Testis (tissue), 3 donors: ENCODE measurements around the gene ATG7. TPM values are rescaled to one million over a fixed set of nuclear protein-coding genes. Genes with fewer than 3 reads are reported as not detected.

ENCODE experiments used
- DNase-seq: peaks from one replicate; pipeline ENCODE4 v3.0.0-alpha.2; 2019
- H3K27ac ChIP-seq, 2 donors: fragments of 200-600 bp; sonication (generic); one replicate each; pipeline ENCODE4 v1.5.1; 2019
- H3K27me3 ChIP-seq: fragments of 200-600 bp; sonication (generic); one replicate; pipeline ENCODE4 v1.5.1; 2019
- H3K36me3 ChIP-seq: fragments of 200-600 bp; sonication (generic); one replicate; pipeline ENCODE4 v1.5.1; 2017; ENCODE audit warnings: low read depth; ENCODE audit errors: missing control alignments
- H3K4me1 ChIP-seq: fragments of 200-600 bp; sonication (generic); one replicate; pipeline ENCODE4 v1.5.1; 2019
- H3K4me3 ChIP-seq, 2 donors: fragments of 200-600 bp; sonication (generic); one replicate each; pipeline ENCODE4 v1.5.1; 2017 to 2019
- H3K9me3 ChIP-seq: fragments of 200-600 bp; sonication (generic); one replicate; pipeline ENCODE4 v1.5.1; 2017
- POLR2A ChIP-seq: fragments of 450-650 bp; IDR thresholded peaks from one replicate; pipeline ENCODE4 v1.6.1; 2017; ENCODE audit warnings: antibody characterized with exemption, mild to moderate bottlenecking, moderate library complexity
- WGBS, 2 donors: methylation state at CpG; one replicate each; pipeline ENCODE4 v1.1.5; 2018; 5-methylcytosine and 5-hydroxymethylcytosine counted together
- intact Hi-C: fragments of 100-400 bp; cut with DNase I; formaldehyde crosslinking; loops from one replicate; pipeline ENCODE4 v1.15.1; 2023; ENCODE audit warnings: low total_unique reads
- polyA plus RNA-seq: library from polyadenylated mRNA; stranded (reverse); fragments of 350-450 nt; fragmentation: Illumina TruSeq; extraction: RNeasy Lipid Tissue Mini Kit (QIAGEN cat#74804); gene quantifications from one replicate; pipeline ENCODE4 v1.2.3, GENCODE V29; 2014; ENCODE audit warnings: low read depth, low replicate concordance; ENCODE audit not compliant: insufficient read depth
- total RNA-seq, 2 donors: library from RNA; depleted of rRNA; stranded (reverse); fragments of >200 nt; gene quantifications; one replicate each; pipeline ENCODE4 v1.2.3, GENCODE V29; 2016
- TF ChIP-seq, protein P1 (sequence below), 3 experiments: fragments of 450-650 bp in 2 of 3; fragments of 200-600 bp in 1 of 3; sonication (generic) in 1 of 3; IDR thresholded peaks; one replicate each; pipeline ENCODE4 v1.5.1; 2016 to 2019; ENCODE audit warnings: antibody characterized with exemption in 3 of 3, mild to moderate bottlenecking in 2 of 3, moderate library complexity in 1 of 3

Gene ATG7
- total and polyA plus RNA-seq, 3 donors from 2014 or later: 52.9 to 95.4 (median 86.0) TPM

DNA sequence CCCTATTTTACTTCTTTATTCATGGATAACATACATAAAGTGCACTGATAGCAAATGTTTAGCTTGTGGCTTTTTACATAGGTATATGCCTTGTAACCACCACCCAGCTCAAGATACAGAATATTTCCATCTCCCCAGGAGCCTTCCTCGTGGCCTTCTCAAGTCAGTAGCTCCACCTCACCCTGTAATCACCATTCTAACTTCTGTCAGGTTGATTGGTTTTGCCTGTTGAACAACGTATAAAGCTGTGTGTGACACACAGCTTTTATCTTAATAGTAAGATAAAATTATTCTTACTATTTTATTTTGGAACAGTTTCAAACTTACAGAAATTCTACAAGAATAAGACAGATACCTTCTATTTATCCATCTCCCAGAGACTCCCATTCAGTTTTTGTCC lies 13.3 kb downstream of the ATG7 start:
- 76 to 88% methylated on average over 2 of the region's 2 CpGs for WGBS, 2 donors
- H3K4me1 ChIP-seq: peaks cover 6% of the 10 kb centered on the region
- TF ChIP-seq, protein P1, sequence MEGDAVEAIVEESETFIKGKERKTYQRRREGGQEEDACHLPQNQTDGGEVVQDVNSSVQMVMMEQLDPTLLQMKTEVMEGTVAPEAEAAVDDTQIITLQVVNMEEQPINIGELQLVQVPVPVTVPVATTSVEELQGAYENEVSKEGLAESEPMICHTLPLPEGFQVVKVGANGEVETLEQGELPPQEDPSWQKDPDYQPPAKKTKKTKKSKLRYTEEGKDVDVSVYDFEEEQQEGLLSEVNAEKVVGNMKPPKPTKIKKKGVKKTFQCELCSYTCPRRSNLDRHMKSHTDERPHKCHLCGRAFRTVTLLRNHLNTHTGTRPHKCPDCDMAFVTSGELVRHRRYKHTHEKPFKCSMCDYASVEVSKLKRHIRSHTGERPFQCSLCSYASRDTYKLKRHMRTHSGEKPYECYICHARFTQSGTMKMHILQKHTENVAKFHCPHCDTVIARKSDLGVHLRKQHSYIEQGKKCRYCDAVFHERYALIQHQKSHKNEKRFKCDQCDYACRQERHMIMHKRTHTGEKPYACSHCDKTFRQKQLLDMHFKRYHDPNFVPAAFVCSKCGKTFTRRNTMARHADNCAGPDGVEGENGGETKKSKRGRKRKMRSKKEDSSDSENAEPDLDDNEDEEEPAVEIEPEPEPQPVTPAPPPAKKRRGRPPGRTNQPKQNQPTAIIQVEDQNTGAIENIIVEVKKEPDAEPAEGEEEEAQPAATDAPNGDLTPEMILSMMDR (IDR thresholded peaks at IDR 0.05): no peak
- TF ChIP-seq POLR2A: no peak
- H3K9me3 ChIP-seq: no peaks in the 10 kb centered on the region
- no peak overlapping the region for H3K27ac ChIP-seq
- intact Hi-C loops: no loop called here
- H3K27me3 ChIP-seq: no peaks in the 10 kb centered on the region
- DNase-seq: no peak
- H3K4me3 ChIP-seq: no peak overlapping the region
- H3K36me3 ChIP-seq: no peaks in the 10 kb centered on the region

DNA sequence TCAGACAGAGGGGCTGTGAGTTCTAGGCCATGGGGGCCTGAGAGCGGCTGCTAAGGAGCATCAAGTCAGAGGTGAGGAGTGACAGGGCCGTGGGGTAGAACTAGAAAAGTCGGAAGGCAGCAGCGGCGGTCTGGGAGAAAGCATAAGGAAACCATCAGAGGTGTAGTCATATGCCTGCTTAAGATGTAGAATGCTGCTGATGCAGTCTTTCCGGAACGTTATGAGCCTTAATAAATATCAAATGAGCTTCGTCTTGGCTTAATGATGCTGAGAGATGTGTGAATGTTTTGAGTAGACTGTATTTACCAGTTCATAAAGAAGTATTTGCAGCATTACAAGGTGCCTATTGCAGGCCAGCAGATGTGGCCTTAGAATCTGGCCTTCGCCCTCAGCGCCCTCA lies 15.2 kb downstream of the ATG7 start:
- no peak overlapping the region for H3K4me3 ChIP-seq
- H3K9me3 ChIP-seq: no peaks in the 10 kb centered on the region
- no peak for DNase-seq
- no peak overlapping the region for H3K27ac ChIP-seq
- peaks cover 4% of the 10 kb centered on the region for H3K4me1 ChIP-seq
- WGBS, 2 donors: 83 to 91% methylated on average over 9 to 10 of the region's 10 CpGs
- intact Hi-C loops: no loop called here
- no peaks in the 10 kb centered on the region for H3K27me3 ChIP-seq
- no peaks in the 10 kb centered on the region for H3K36me3 ChIP-seq
- TF ChIP-seq, protein P1 (IDR thresholded peaks at IDR 0.05): no peak
- no peak for TF ChIP-seq POLR2A

DNA sequence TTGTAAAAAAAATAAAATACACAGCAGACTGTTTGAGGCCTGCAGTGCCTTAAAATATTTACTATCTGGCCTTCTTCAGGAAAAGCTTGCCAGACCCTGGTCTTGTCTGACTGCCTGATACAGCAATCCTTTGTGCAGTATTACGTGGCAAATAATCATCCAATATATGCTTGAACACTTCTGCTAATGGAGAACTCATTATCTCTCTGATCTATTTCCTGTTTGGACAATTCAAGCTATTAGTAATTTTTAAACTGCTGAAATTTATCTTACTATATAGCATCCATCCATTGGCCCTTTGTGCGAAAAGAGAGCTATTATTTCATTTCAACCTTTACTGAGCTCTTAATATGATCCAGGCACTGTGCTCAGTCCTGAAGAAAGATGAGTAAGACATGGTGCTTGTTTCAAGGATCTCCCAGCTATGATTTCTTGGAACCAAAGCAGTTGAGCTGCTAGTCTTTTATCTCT lies 15.9 kb downstream of the ATG7 start:
- no peaks in the 10 kb centered on the region for H3K4me1 ChIP-seq
- H3K36me3 ChIP-seq: no peaks in the 10 kb centered on the region
- no peak for TF ChIP-seq POLR2A
- TF ChIP-seq, protein P1 (IDR thresholded peaks at IDR 0.05): no peak
- intact Hi-C loops: no loop called here
- H3K9me3 ChIP-seq: no peaks in the 10 kb centered on the region
- H3K27me3 ChIP-seq: no peaks in the 10 kb centered on the region
- H3K27ac ChIP-seq: no peak overlapping the region
- no peak for DNase-seq
- 72 to 84% methylated on average over 2 of the region's 2 CpGs for WGBS, 2 donors
- H3K4me3 ChIP-seq: no peak overlapping the region

DNA sequence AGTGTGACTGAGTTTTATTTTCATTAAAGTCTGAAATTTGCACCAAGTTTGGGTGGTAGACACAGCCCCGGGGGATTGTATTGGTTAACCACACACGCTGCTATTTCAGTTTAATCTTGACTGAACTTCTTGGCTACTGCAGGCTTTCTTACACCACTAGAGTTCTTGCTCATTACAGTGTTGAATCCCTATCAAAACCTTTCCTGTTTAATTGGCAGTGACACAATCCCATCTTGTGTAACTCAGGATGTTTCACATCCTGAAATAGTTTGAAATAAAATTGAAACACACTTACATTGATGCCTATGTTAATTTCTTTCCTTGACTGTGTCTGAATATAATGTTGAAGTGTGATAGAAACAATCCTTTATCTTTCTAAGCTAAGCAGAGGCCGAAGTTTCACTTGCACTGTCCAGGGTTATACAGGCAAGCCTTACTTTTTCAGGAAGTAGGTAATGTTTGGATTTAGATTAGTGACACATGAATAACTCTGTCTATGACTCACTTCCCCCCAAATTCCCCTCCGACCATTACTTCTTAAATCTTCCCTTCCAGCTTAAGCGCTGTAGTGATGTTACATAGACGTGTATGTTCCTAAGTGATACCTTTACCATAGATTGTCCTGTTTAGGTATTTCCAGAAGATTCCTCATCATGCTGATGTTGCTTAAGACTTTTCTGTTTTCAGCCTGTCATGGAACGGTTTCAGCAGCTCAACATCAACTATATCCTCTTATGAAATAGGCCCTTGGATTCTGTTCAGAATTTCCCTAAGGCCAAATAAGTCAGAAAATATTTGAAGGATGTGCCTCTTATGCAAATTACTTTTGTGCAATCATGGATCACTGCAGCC lies 16.8 kb downstream of the ATG7 start:
- no peaks in the 10 kb centered on the region for H3K4me1 ChIP-seq
- WGBS, 2 donors: 73 to 75% methylated on average over 7 of the region's 7 CpGs
- no peak for TF ChIP-seq POLR2A
- TF ChIP-seq, protein P1 (IDR thresholded peaks at IDR 0.05): no peak
- no peaks in the 10 kb centered on the region for H3K27me3 ChIP-seq
- H3K27ac ChIP-seq: peak overlapping the region in 1 of 2 donors; percentile 22
- H3K36me3 ChIP-seq: no peaks in the 10 kb centered on the region
- intact Hi-C loops: no loop called here
- no peaks in the 10 kb centered on the region for H3K9me3 ChIP-seq
- H3K4me3 ChIP-seq: no peak overlapping the region
- DNase-seq: no peak
